Activated T-helper 17 cell treated with anti-CD3 and anti-CD28 coated beads, Interleukin-2, amount 50 U/mL, for 72 hours (primary cell): Measurements from ENCODE around the gene OLIG2. TPM values are rescaled to one million over a fixed set of nuclear protein-coding genes. Genes with fewer than 3 reads are reported as not detected.

ENCODE experiments used
- ATAC-seq: fragments of 150-1000 bp; cut with Tn5 transposase; replicated peaks from 2 replicates; pipeline ENCODE4 v1.10.0; 2021; ENCODE audit warnings: mild to moderate bottlenecking, moderate library complexity
- H3K27ac Mint-ChIP-seq: one replicate; pipeline ENCODE4 v1.8.0; 2022; ENCODE audit warnings: mixed read lengths
- H3K27me3 Mint-ChIP-seq: one replicate; pipeline ENCODE4 v1.8.0; 2022; ENCODE audit warnings: mixed read lengths
- H3K36me3 Mint-ChIP-seq: one replicate; pipeline ENCODE4 v1.8.0; 2022; ENCODE audit warnings: low read depth, mild to moderate bottlenecking, mixed read lengths
- H3K4me1 Mint-ChIP-seq: one replicate; pipeline ENCODE4 v1.8.0; 2022; ENCODE audit warnings: mixed read lengths
- H3K4me3 Mint-ChIP-seq: one replicate; pipeline ENCODE4 v1.8.0; 2022; ENCODE audit warnings: mild to moderate bottlenecking, mixed read lengths
- H3K9me3 Mint-ChIP-seq: one replicate; pipeline ENCODE4 v1.8.0; 2022; ENCODE audit warnings: mixed read lengths
- total RNA-seq, 2 donors: library from RNA; stranded (reverse); gene quantifications; one replicate each; pipeline ENCODE4 v1.2.3, GENCODE V29; 2022

OLIG2 gene
- total RNA-seq, 2 donors from 2014 or later = not detected

- peak overlapping the region; percentile 45 for H3K4me3 Mint-ChIP-seq
- peaks cover 9% of the 10 kb centered on the region for H3K36me3 Mint-ChIP-seq
- H3K4me1 Mint-ChIP-seq = peaks cover 16% of the 10 kb centered on the region
- H3K9me3 Mint-ChIP-seq = no peaks in the 10 kb centered on the region
- no peak for ATAC-seq
- peaks cover 64% of the 10 kb centered on the region for H3K27me3 Mint-ChIP-seq
- H3K27ac Mint-ChIP-seq = no peak overlapping the region
Measured at GRCh38 chr21:33024201-33025103, 1.3 kb upstream of the OLIG2 start.

DNA sequence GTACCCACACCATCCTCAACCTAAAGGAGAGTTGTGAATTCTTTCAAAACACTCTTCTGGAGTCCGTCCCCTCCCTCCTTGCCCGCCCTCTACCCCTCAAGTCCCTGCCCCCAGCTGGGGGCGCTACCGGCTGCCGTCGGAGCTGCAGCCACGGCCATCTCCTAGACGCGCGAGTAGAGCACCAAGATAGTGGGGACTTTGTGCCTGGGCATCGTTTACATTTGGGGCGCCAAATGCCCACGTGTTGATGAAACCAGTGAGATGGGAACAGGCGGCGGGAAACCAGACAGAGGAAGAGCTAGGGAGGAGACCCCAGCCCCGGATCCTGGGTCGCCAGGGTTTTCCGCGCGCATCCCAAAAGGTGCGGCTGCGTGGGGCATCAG lies 638 bp upstream of the OLIG2 start:
- Mint-ChIP-seq H3K27me3 (peaks cover 69% of the 10 kb centered on the region), H3K36me3 (peaks cover 9% of the 10 kb centered on the region), H3K9me3 (no peaks in the 10 kb centered on the region), H3K4me1 (peaks cover 15% of the 10 kb centered on the region), H3K4me3 (no peak overlapping the region), H3K27ac (no peak overlapping the region)
- no peak for ATAC-seq

DNA sequence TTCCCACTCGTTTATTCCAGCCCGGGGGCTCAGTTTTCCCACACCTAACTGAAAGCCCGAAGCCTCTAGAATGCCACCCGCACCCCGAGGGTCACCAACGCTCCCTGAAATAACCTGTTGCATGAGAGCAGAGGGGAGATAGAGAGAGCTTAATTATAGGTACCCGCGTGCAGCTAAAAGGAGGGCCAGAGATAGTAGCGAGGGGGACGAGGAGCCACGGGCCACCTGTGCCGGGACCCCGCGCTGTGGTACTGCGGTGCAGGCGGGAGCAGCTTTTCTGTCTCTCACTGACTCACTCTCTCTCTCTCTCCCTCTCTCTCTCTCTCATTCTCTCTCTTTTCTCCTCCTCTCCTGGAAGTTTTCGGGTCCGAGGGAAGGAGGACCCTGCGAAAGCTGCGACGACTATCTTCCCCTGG lies 716 bp downstream of the OLIG2 start:
- Mint-ChIP-seq H3K4me3 (peak overlapping the region; percentile 47), H3K36me3 (peaks cover 9% of the 10 kb centered on the region), H3K27me3 (peaks cover 70% of the 10 kb centered on the region), H3K4me1 (peaks cover 15% of the 10 kb centered on the region), H3K9me3 (no peaks in the 10 kb centered on the region), H3K27ac (no peak overlapping the region)
- ATAC-seq = no peak

DNA sequence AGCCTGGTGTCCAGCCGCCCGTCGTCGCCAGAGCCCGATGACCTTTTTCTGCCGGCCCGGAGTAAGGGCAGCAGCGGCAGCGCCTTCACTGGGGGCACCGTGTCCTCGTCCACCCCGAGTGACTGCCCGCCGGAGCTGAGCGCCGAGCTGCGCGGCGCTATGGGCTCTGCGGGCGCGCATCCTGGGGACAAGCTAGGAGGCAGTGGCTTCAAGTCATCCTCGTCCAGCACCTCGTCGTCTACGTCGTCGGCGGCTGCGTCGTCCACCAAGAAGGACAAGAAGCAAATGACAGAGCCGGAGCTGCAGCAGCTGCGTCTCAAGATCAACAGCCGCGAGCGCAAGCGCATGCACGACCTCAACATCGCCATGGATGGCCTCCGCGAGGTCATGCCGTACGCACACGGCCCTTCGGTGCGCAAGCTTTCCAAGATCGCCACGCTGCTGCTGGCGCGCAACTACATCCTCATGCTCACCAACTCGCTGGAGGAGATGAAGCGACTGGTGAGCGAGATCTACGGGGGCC lies 1.2 kb downstream of the OLIG2 start:
- Mint-ChIP-seq H3K9me3 (no peaks in the 10 kb centered on the region), H3K4me1 (peaks cover 15% of the 10 kb centered on the region), H3K27me3 (peaks cover 69% of the 10 kb centered on the region), H3K36me3 (peaks cover 9% of the 10 kb centered on the region), H3K4me3 (peak overlapping the region; percentile 47), H3K27ac (no peak overlapping the region)
- no peak for ATAC-seq

DNA sequence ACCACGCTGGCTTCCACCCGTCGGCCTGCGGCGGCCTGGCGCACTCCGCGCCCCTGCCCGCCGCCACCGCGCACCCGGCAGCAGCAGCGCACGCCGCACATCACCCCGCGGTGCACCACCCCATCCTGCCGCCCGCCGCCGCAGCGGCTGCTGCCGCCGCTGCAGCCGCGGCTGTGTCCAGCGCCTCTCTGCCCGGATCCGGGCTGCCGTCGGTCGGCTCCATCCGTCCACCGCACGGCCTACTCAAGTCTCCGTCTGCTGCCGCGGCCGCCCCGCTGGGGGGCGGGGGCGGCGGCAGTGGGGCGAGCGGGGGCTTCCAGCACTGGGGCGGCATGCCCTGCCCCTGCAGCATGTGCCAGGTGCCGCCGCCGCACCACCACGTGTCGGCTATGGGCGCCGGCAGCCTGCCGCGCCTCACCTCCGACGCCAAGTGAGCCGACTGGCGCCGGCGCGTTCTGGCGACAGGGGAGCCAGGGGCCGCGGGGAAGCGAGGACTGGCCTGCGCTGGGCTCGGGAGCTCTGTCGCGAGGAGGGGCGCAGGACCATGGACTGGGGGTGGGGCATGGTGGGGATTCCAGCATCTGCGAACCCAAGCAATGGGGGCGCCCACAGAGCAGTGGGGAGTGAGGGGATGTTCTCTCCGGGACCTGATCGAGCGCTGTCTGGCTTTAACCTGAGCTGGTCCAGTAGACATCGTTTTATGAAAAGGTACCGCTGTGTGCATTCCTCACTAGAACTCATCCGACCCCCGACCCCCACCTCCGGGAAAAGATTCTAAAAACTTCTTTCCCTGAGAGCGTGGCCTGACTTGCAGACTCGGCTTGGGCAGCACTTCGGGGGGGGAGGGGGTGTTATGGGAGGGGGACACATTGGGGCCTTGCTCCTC lies 1.9 kb downstream of the OLIG2 start:
- no peak for ATAC-seq
- Mint-ChIP-seq H3K9me3 (no peaks in the 10 kb centered on the region), H3K4me3 (peak overlapping the region; percentile 58), H3K27ac (no peak overlapping the region), H3K4me1 (peaks cover 15% of the 10 kb centered on the region), H3K27me3 (peaks cover 68% of the 10 kb centered on the region), H3K36me3 (peaks cover 6% of the 10 kb centered on the region)

DNA sequence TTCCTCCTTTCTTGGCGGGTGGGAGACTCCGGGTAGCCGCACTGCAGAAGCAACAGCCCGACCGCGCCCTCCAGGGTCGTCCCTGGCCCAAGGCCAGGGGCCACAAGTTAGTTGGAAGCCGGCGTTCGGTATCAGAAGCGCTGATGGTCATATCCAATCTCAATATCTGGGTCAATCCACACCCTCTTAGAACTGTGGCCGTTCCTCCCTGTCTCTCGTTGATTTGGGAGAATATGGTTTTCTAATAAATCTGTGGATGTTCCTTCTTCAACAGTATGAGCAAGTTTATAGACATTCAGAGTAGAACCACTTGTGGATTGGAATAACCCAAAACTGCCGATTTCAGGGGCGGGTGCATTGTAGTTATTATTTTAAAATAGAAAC lies 2.5 kb downstream of the OLIG2 start:
- Mint-ChIP-seq H3K36me3 (peaks cover 4% of the 10 kb centered on the region), H3K4me1 (peaks cover 15% of the 10 kb centered on the region), H3K9me3 (no peaks in the 10 kb centered on the region), H3K4me3 (peak overlapping the region; percentile 58), H3K27me3 (peaks cover 67% of the 10 kb centered on the region), H3K27ac (no peak overlapping the region)
- ATAC-seq = no peak

DNA sequence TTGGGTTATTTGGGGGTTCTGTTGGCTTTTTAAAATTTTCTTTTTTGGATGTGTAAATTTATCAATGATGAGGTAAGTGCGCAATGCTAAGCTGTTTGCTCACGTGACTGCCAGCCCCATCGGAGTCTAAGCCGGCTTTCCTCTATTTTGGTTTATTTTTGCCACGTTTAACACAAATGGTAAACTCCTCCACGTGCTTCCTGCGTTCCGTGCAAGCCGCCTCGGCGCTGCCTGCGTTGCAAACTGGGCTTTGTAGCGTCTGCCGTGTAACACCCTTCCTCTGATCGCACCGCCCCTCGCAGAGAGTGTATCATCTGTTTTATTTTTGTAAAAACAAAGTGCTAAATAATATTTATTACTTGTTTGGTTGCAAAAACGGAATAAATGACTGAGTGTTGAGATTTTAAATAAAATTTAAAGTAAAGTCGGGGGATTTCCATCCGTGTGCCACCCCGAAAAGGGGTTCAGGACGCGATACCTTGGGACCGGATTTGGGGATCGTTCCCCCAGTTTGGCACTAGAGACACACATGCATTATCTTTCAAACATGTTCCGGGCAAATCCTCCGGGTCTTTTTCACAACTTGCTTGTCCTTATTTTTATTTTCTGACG lies 3.1 kb downstream of the OLIG2 start:
- Mint-ChIP-seq H3K9me3 (no peaks in the 10 kb centered on the region), H3K27ac (no peak overlapping the region), H3K36me3 (peaks cover 4% of the 10 kb centered on the region), H3K4me1 (peaks cover 15% of the 10 kb centered on the region), H3K4me3 (peak overlapping the region; percentile 58), H3K27me3 (peaks cover 66% of the 10 kb centered on the region)
- no peak for ATAC-seq

- peak overlapping the region; percentile 58 for H3K4me3 Mint-ChIP-seq
- peaks cover 9% of the 10 kb centered on the region for H3K4me1 Mint-ChIP-seq
- no peaks in the 10 kb centered on the region for H3K36me3 Mint-ChIP-seq
- H3K27ac Mint-ChIP-seq = no peak overlapping the region
- no peaks in the 10 kb centered on the region for H3K9me3 Mint-ChIP-seq
- H3K27me3 Mint-ChIP-seq = peaks cover 63% of the 10 kb centered on the region
- ATAC-seq = no peak
Measured at GRCh38 chr21:33029385-33029921, 3.7 kb downstream of the OLIG2 start.

- peaks cover 9% of the 10 kb centered on the region for H3K4me1 Mint-ChIP-seq
- H3K27me3 Mint-ChIP-seq = peaks cover 64% of the 10 kb centered on the region
- no peaks in the 10 kb centered on the region for H3K36me3 Mint-ChIP-seq
- no peak overlapping the region for H3K27ac Mint-ChIP-seq
- no peaks in the 10 kb centered on the region for H3K9me3 Mint-ChIP-seq
- no peak for ATAC-seq
- H3K4me3 Mint-ChIP-seq = peak overlapping the region; percentile 58
Measured at GRCh38 chr21:33029975-33030461, 4.3 kb downstream of the OLIG2 start.

- H3K27me3 Mint-ChIP-seq = peaks cover 62% of the 10 kb centered on the region
- no peak overlapping the region for H3K4me3 Mint-ChIP-seq
- ATAC-seq = no peak
- no peak overlapping the region for H3K27ac Mint-ChIP-seq
- no peaks in the 10 kb centered on the region for H3K36me3 Mint-ChIP-seq
- H3K9me3 Mint-ChIP-seq = no peaks in the 10 kb centered on the region
- peaks cover 9% of the 10 kb centered on the region for H3K4me1 Mint-ChIP-seq
Measured at GRCh38 chr21:33030633-33031032, 4.9 kb downstream of the OLIG2 start.

DNA sequence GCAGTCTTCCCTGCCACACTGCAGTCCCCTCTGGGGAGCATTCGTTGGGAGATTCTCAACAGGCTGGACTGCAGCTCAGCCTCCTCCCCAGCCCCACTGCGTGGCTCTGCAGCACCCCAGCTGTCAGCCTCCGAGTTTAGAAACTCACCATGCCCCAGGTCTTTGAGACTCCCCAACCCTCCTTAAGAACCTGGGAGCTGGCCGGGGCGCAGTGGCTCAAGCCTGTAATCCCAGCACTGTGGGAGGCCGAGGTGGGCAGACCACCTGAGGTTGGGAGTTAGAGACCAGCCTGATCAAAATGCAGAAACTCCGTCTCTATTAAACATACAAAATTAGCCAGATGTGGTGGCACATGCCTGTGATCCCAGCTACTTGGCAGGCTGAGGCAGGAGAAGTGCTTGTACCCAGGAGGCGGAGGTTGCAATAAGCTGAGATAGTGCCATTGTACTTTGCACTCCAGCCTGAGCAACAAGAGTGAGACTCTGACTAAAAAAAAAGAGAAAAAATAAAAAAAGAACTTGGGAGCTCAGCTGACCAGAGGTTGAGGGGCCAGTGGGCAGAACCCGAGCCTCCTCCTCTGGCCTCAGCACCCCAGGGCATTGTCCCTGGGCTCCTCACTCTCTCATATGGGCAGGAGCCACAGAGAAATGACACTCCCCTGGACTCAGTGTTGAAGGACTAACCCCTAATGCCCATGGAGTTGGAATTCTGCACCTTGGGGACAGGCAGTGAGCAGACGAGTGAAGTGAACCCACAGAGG lies 5.6 kb downstream of the OLIG2 start:
- Mint-ChIP-seq H3K4me1 (peaks cover 11% of the 10 kb centered on the region), H3K27me3 (peaks cover 56% of the 10 kb centered on the region), H3K36me3 (no peaks in the 10 kb centered on the region), H3K27ac (no peak overlapping the region), H3K4me3 (no peak overlapping the region), H3K9me3 (no peaks in the 10 kb centered on the region)
- ATAC-seq = no peak

DNA sequence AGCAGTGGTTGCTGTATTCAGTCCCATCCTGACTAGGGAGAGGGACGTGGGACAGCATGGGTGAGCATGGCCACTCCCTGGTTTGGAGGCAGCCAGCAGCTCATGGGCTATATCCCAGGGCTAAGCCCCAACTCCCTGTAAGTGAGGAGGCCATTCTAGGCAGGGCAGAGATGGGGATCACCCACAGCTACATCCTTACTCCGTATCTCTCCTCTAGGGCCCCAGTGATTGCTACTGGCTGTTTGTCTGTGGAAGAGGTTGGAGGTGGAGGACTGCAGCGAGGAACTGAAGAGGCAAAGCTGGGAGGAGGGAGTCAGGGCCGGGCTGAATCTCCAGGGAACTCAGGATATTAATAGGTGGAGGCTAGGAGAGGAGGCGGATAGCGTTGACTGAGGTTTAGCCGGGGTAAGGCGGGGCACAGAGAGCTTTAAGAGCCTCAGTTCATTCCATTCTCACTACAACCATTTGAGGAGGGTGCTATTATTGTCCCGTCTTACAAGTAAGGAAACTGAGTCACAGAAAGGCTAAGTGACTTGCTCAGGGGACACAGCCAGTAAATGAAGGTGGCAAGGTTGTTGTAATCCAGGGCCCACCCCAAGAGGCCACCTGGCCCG lies 6.8 kb downstream of the OLIG2 start:
- no peak overlapping the region for H3K27ac Mint-ChIP-seq
- H3K4me1 Mint-ChIP-seq = peaks cover 19% of the 10 kb centered on the region
- no peaks in the 10 kb centered on the region for H3K36me3 Mint-ChIP-seq
- H3K27me3 Mint-ChIP-seq = peaks cover 51% of the 10 kb centered on the region
- H3K4me3 Mint-ChIP-seq = no peak overlapping the region
- no peaks in the 10 kb centered on the region for H3K9me3 Mint-ChIP-seq
- no peak for ATAC-seq
